ENCODE measurements around the gene ABHD11. TPM values are rescaled to one million over a fixed set of nuclear protein-coding genes. Genes with fewer than 3 reads are reported as not detected.

ABHD11 gene
- polyA plus RNA-seq, 3 donors, result 15.0 to 23.7 (median 15.8) TPM

Other genes starting within 250 kb of the ABHD11 start
- gene BAZ1B, start 216.5 kb downstream of the ABHD11 start, polyA plus RNA-seq, result 10 to 100 TPM; 10.8 to 31.0 (median 20.1) TPM
- gene BCL7B, start 181.1 kb downstream of the ABHD11 start, polyA plus RNA-seq, result 10 to 100 TPM; 20.8 to 70.4 (median 68.8) TPM
- gene TBL2, start 160.2 kb downstream of the ABHD11 start, polyA plus RNA-seq, result 10 to 100 TPM; 10.0 to 35.3 (median 20.5) TPM
- 100 to 1,000 TPM in 2 of 3 donors, 10 to 100 TPM in 1; 44.8 to 258 (median 139) TPM for gene MLXIPL, start 114.3 kb downstream of the ABHD11 start, polyA plus RNA-seq
- gene VPS37D, start 71.0 kb downstream of the ABHD11 start, polyA plus RNA-seq, result 1 to 10 TPM; 1.2 to 3.9 (median 1.3) TPM
- 10 to 100 TPM in 1 of 3 donors, 1 to 10 TPM in 2; 5.3 to 12.3 (median 7.4) TPM for gene DNAJC30, start 55.3 kb downstream of the ABHD11 start, polyA plus RNA-seq
- 10 to 100 TPM; 40.7 to 65.8 (median 46.4) TPM for gene BUD23, start 55.2 kb downstream of the ABHD11 start, polyA plus RNA-seq
- 1 to 10 TPM; 3.8 to 7.5 (median 4.0) TPM for gene STX1A, start 19.1 kb downstream of the ABHD11 start, polyA plus RNA-seq
- 10 to 100 TPM in 1 of 3 donors, under 1 TPM in 1, not detected in 1; 0.22 to 96.5 TPM for gene CLDN3, start 31.5 kb upstream of the ABHD11 start, polyA plus RNA-seq
- 10 to 100 TPM in 1 of 3 donors, under 1 TPM in 2; 0.34 to 98.3 (median 0.77) TPM for gene CLDN4, start 92.2 kb upstream of the ABHD11 start, polyA plus RNA-seq
- 1 to 10 TPM in 2 of 3 donors, under 1 TPM in 1; 0.86 to 2.5 (median 2.4) TPM for gene METTL27, start 103.7 kb upstream of the ABHD11 start, polyA plus RNA-seq
- under 1 TPM in 1 of 3 donors, not detected in 2; 0.08 TPM for gene TMEM270, start 122.4 kb upstream of the ABHD11 start, polyA plus RNA-seq

Data from adipose tissue (tissue), 3 donors.